Endothelial cell of umbilical vein (primary cell): Measurements from ENCODE around the gene NSUN6.

ENCODE experiments used
- EZH2 ChIP-seq: IDR thresholded peaks from 2 replicates; pipeline ENCODE4 v1.6.1; 2012; ENCODE audit warnings: borderline replicate concordance, low read depth, mild to moderate bottlenecking, moderate library complexity, low read length, inconsistent platforms; ENCODE audit not compliant: severe bottlenecking
- POLR2A ChIP-seq: IDR thresholded peaks from 2 replicates; pipeline ENCODE4 v1.6.1; 2012; ENCODE audit warnings: low read depth, mild to moderate bottlenecking, control low read depth, low read length
- POLR2AphosphoS5 ChIP-seq: IDR thresholded peaks from 2 replicates; pipeline ENCODE4 v1.6.1; 2012; ENCODE audit warnings: low read depth, mild to moderate bottlenecking, control low read depth, low read length, moderate library complexity; ENCODE audit not compliant: insufficient read depth

- TF ChIP-seq POLR2AphosphoS5, result no peak
- TF ChIP-seq EZH2, result no peak
- no peak for TF ChIP-seq POLR2A
Measured at GRCh38 chr10:18498998-18499397, 152.4 kb downstream of the NSUN6 start.
